OCI-LY3 (cell line): ENCODE data around the gene APOBEC3F.

Experiments used
- EZH2phosphoT487 ChIP-seq: fragments of 200-600 bp; shearing (Covaris generic); IDR thresholded peaks from 2 replicates; pipeline ENCODE4 v1.6.1; 2018; ENCODE audit warnings: antibody characterized with exemption, mixed run types, low read depth
- TF ChIP-seq, protein P1 (sequence below): fragments of 200-600, 300-600 bp; sonication (generic); IDR thresholded peaks from 2 replicates; pipeline ENCODE4 v1.5.1; 2014; ENCODE audit warnings: antibody characterized with exemption, low read length, low read depth

DNA sequence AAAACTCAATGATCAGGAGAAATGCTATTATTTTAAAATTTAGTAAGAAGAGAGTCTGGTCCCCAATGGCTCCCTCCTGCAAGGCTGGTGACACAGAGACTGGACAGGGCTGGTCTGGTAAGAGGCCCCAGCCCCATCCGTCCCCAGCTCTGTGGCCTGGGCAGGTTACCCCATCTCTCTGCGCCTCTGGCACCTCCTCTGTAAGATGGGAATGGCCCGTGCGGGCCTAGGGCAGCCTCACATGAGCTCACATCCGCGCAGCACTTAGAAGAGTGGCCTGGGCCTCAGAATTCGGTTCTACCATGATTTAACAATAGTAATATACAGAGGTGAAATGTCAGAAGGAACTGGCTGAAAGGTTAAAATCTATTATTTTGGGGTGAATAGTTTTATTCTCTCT lies 1.2 kb downstream of the APOBEC3F start:
- TF ChIP-seq, protein P1, sequence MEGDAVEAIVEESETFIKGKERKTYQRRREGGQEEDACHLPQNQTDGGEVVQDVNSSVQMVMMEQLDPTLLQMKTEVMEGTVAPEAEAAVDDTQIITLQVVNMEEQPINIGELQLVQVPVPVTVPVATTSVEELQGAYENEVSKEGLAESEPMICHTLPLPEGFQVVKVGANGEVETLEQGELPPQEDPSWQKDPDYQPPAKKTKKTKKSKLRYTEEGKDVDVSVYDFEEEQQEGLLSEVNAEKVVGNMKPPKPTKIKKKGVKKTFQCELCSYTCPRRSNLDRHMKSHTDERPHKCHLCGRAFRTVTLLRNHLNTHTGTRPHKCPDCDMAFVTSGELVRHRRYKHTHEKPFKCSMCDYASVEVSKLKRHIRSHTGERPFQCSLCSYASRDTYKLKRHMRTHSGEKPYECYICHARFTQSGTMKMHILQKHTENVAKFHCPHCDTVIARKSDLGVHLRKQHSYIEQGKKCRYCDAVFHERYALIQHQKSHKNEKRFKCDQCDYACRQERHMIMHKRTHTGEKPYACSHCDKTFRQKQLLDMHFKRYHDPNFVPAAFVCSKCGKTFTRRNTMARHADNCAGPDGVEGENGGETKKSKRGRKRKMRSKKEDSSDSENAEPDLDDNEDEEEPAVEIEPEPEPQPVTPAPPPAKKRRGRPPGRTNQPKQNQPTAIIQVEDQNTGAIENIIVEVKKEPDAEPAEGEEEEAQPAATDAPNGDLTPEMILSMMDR = no peak
- TF ChIP-seq EZH2phosphoT487 = no peak
